GM18858 (cell line): ENCODE data around the gene IQGAP2.

ENCODE experiments used
- ATAC-seq: cut with Tn5 transposase; IDR thresholded peaks from one replicate; pipeline ENCODE4 v1.9.1; 2021; ENCODE audit not compliant: unreplicated experiment

The IQGAP2 gene

DNA sequence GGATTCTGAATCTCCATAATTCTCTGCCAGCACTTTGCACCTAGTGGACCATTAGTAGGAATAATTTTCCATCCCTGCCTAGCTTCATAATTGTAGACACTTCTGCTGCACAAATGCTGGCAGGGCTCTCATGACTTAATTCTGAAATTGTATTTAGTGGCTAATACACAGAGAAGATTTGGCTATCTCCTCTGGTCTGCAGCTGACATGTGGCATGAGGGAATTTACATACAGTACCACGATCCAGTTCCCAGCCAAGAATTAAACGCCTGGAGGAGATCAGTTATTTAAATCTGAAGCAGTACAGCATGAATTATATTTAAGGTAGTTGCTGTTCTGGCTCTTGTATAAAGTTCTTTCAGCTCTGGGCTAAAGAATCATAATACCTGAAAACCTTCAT, 46.5 kb downstream of the IQGAP2 start:
- no peak for ATAC-seq

DNA sequence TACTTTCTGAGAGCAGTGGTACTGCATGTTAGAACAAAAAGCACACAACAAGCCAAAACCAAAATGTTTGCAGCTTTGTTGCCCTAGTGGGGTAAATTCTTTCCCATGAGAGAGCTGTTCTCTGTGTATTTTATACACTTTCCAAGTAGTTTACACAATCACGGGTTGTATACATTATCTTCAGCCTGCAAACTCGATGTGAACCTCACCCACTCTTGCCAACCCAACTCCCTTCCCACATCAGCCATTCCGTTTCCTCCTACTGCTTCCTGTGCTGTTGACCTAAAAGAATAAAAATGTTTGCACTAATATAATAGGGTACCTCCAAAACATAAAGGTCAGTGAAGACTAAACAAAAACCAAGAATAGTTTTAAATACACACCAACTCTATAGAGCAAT, 47.0 kb downstream of the IQGAP2 start:
- ATAC-seq = no peak

DNA sequence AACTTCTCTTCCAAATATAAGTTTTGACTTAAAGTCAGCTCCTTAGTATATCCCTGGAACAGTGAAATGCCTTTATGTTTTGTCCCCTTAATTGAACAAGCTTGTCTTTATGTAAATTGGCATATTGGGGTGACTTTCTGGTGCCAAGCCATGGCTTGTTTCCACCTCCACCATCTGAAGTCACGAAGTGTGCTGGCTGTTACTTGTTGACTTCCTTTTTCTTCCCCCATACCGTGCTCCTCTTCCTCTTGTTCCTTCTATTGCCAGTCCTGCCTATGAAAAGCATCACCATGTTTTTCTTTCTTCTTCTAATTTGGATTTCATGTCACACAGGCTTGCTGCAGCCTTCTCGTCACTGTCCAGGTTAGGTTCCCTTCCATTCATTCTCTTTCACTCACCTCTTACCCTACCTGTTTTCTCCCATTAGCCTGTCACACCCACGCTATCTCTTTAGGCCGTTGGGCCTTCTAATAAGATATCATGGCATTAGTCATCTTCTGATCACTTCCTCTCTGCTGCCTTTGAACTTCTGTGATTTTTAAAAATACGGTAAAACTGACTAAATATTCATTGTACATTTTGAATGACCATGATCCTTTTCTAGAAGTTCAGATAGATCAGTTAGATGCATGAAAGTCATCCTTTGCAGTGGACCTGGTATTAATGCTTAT, 48.1 kb downstream of the IQGAP2 start:
- ATAC-seq = no peak

DNA sequence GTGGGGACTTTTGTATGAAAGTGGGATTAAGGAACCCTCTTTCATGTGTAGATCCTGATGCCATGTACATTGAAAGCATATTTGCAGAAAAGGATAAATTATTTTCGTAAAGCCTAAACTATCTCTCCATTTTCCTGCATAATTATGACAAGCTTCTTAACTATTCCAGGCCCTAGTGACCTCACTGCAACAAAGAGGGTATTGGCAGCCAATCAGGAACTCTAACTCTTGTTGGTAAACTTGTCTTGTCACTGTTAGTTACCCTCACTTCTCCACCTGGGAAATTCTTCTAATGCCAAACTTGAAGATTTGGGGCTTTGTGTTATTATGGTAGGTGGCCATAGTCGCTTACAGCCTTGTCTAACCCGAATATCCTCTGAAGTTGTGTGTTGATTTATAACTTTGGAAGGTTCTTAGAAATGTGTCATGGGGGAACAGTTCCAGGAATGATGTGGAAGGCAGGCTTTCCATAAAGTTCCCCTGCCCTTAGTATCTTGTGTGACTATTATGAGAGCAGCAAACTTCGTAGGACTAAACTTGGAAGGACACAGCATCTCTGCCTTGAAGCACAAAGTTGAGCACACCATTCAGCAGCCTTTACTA, 52.5 kb downstream of the IQGAP2 start:
- ATAC-seq = no peak

DNA sequence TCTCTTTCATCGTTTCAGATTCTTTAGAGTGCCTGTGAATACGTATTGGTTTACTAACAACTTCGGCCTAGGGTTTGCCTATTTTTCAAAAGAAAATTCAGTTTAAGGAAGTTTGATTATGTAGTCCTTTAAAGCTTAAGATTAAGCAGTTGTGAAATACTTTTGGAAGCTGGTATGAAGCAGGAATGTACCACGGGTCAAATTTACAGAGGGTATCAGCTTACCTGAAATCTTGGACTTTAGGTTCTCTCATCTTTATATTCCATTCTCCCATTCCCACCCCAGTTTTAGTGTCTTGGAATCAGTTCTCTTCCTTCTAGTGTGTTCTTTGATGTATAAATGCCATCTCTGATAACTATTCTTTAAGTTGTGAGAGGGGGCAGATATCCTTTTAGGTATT, 53.2 kb downstream of the IQGAP2 start:
- ATAC-seq = no peak

DNA sequence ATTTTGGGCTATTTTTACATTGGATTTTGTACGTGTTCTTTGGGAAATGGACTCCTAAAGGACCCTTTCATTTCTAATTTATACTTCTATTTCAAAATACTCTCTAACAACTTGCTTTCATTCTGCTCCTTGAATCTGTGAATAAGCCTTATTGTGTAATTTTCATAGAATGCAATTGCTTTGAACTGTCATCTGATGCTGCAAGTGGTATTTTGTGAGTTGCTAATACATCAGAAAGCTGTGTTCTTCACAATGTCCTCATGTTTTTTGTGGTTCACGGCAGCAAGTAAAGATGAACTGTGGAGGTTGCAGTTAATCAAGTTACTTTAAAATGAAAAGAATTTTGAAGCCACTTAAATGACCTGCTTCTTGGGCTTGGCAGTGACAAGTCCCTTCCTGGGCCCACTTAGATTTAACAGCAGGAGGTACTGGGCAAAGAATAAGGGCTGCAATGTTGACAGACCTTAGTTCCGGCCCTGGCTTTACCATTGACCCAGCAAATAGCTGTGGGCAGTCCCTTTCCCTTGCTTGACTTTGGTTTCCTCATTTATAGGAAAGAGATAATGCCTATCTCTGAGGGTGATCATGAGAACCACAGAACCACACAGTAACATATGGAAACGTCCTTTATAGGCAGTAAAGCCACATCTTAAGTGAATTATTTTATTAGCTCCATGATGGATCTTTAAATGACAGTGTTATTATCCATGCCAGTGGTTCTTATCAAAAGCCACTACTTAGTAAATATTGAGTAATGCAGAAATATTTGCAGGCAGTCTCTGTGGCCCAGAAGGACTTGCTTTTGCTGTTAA, 54.8 kb downstream of the IQGAP2 start:
- no peak for ATAC-seq

DNA sequence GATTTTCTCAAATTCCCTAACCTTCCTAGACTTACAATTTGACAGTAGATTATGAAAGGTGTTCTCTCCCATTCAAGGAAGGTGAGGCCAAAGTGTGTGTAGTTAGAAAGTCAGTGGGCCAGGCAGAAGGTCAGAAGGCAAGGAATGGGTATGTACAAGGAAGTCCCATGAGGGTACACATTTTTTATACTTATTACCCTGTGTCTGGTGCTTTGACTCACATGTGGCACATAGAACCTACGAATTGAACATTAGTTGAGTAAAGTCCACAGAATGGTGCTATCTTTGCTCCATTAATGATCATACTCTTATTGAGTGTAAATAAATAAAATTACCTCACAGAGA, 55.4 kb downstream of the IQGAP2 start:
- no peak for ATAC-seq

DNA sequence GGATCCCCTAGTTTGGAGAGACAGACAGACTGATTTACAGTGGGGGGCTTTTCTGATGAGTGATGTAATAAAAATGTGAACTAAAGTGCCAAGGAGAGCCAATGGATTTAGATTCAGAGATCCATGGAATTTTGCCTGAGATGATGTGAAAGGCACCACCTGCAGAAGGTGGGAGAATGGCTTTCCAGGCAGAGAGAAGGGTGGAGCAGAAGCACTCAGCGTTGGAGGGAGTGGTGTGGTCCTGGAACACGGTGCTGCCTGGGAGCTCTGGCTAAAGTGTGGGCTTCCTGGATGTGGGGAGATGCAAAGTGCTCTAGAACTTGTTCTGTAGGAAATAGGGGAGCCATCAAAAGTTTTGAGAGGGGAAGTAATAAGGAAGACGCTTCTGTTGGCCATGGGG, 57.0 kb downstream of the IQGAP2 start:
- no peak for ATAC-seq

DNA sequence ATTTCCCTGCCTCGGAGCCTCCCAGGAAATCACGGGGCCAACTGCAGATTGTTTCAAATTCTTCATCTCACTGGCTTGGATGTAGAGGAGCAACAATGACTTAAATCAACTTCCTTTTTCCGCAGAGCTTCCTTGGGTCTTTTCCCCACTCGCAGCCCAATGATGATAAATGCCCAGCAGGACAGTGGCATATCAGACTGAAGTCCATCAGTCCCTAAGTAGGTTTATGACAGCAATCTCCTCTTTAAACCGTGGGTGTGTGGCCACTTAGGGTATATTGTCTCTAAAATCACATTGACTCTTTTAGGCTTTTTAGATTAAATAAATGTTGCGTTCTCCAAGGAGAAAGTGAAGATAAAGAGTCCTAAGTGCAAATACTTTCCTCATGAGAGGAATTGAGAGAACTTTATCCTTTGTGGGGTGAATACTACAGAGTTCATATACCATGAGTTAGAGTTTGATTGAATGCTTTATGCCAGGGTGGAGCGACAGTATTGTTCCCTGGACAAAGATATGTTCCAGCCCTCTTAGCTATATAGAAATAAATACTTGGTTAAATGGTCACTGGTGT, 59.1 kb downstream of the IQGAP2 start:
- no peak for ATAC-seq

DNA sequence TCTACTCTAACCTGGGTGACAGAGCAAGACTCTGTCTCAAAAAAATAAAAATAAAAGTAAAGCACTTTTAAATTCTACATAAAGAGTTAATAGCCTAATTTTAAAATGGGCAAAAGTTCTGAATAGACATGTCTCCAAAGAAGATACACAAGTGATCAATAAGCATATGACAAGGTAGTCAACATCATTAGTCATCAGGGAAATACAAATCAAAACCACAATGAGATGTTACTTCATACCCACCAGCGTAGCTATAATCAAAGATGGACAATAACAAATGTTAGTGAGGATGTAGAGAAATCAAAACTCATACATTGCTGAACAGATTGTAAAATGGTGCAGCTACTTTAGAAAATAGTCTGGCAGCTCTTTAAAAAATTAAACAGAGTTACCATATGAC, 64.1 kb downstream of the IQGAP2 start:
- ATAC-seq = no peak

DNA sequence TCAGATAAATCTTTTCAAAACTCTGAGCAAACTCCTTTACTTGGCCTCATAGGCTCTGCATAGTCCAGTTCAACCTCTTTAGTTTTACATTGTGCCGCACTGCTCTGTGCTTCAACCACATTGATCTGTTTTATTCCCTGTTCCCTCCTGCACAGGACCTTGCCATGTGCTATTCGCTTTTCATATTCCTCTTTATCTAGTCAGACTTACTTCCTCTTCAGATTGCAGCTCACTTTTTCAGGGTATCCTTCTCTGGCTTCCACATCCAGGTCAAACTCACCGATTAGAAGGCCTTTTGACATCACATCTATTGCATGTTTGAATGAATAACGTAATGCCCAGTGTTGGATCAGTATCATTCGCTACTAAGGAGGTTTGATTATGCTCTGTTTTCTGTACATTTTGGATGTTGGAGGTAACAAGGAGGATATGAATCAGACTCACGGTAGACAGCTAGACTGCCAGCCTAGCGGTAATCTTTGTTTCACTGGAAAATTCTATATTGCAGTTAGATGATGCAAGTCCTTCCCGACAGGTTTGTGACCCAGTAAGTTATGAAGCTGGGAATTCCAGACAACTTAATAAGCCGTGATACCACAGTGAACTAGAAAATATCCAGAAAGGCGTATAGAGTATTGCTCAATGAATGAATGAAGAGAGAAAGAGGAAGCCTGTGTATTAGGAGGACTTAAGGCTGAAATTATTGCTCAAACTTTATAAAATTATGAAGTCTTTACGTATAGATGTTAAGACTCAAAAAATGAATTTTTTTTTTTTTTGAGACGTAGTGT, 65.7 kb downstream of the IQGAP2 start:
- no peak for ATAC-seq

DNA sequence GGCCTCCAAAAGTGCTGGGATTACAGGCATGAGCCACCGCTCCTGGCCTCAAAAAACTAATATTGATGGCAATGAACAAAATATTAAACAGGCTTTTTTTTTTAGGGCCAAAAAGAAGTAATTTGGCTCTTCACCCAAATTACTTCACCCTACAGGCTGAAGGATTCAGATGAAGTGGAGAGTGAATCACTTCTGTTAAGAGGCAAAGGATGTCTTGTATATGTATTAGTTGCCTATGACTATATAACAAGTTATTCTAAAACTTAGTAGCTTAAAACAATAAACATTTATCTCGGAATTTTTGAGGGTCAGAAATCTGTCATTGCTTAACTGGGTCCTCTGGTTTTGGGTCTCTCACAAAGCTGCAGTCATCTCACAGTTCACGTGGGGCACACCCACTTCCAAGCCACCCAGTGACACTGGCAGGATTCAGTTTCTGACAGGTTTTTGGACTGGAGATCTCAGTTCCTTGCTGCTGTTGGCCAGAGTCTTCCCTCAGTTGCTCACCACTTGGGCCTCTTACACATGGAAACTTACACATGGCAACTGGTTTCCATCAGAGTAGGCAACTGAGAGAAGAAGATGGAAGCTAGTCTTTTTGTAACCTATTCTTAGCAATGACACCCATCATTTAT, 66.7 kb downstream of the IQGAP2 start:
- no peak for ATAC-seq

DNA sequence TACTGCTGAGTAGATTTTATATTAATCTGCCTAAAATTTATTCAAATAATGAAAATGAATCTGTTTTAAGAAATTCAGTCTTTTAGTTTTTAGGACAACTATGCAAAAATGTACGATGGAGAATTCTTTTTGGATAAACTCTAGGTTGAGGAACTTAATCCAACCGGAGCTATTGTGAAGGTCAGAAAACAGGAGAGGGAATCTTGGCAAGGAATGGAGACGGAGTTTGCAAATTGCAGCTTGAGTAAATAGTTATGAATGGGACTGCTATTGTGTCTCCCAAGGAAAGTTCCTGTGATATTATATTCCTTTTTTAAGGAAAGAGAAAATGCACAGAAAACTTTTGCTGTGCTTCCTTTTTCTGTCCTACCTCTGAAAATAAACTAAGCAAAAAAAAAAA, 67.9 kb downstream of the IQGAP2 start:
- no peak for ATAC-seq

DNA sequence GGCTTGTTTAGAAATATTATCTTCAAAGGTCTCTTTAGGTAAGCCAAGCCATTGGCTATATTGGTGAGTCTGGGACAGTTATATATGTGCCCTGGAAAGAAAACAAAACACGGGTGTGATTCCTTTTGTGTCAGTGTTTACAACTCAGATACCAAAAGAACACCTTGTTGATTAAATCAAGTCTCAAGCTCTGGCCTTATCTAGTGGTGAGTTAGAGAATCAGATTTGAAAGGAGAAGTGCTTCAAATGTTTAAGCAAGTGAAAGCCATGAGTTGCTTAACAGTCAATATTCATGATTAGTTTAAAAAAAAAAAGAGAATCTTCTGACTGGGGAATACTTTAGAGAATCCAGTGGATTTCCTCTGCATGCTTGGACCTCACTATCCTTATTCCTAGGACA, 68.3 kb downstream of the IQGAP2 start:
- no peak for ATAC-seq

DNA sequence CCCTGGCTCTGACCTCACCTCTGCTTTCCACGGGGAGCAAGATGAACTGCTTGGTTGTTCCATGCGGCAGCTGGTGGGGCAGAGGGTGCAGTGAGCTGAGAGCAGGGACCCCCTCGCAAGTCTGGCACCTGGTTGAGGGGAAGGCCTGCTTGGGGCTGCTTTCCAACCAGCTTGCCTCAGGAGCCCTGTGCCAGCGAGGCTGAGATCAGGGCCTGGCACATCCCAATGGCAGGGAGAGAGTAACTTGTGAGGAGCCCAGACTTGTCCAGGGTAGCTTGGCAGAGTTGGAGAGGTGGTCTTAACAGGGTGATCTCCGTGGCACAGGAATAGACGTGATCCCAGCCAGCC, 68.9 kb downstream of the IQGAP2 start:
- no peak for ATAC-seq

DNA sequence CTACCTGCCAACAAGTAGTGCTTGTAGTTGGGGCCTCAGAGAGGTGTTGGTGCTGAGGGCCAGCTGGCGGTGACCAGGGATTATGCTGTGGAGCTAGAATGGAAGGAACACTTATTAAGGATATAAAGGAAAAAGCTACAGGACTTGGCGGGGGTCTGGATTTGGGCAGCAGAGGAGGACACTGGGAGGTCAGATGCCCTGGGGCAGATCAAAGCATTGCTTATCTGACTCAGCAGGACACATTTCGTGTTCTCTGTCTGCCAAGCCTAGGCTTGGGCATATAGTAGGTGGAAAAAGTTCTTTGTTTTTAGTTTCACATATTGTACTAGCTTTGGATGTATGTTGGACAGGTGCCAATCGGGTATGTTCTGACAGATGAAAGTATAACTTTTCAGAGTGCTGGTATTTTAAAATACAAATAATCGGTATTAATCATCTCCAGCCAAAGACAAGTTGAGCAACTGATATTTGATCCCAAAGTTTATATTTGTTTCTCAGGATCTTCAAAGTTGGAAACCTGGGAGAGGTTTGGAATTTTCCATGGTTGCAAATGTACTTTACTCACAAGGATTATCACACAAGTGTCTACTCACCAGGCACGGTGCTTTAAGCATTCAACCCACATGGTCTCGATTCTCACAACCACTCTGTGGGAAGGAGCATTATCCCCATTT, 69.4 kb downstream of the IQGAP2 start:
- ATAC-seq = no peak

DNA sequence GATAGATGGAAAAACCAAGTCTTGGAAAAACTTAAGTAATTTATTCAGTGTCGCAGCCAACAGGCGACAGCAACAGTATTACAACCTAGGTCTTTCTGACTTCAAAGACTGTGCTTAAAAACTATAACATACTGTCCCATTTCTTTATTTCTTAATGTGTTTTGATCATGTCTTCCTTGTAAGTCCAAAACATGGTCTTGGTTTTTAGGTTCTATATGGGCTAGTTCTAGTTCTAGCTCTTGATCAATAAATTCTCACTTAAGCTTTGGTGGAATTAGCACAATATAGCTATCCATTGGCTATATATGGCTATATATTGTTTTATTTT, 69.9 kb downstream of the IQGAP2 start:
- ATAC-seq = no peak

DNA sequence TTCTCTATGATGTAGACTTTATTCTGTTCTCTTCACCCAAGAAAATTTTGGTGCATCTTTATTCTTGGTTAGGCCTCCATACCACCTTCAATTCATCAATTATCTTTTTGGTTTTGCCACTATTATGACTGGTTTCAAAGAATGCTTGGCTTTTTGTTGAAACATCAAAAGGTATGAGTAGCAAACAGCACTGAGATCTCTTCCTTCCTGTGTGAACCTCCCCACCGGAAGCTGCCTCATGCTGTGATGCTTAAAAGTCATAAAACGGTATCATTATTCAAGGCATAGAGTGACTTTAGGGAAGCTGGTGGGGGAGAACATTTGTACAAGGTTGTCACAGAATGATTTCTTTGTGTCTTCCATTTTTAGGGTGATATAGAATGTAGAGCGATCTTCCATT, 70.6 kb downstream of the IQGAP2 start:
- no peak for ATAC-seq

DNA sequence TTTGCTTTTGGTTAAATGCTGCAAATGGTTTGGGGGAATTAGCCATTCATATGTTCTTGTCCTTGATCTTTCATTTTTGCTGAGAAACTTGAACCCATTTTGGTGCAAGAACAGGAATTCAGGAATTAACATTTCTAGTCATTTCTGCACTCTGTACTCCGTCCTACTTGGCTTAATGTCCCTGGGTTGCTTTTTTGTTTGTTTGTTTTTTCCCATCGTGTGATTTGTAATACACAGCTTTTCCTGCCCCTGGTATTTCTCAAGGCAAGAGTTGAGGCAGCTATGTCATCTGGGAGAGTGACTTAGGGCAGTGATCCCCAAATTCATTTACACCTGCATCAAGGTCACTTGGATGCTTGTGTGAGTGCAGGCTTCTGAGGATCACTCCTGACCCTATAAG, 71.3 kb downstream of the IQGAP2 start:
- no peak for ATAC-seq

DNA sequence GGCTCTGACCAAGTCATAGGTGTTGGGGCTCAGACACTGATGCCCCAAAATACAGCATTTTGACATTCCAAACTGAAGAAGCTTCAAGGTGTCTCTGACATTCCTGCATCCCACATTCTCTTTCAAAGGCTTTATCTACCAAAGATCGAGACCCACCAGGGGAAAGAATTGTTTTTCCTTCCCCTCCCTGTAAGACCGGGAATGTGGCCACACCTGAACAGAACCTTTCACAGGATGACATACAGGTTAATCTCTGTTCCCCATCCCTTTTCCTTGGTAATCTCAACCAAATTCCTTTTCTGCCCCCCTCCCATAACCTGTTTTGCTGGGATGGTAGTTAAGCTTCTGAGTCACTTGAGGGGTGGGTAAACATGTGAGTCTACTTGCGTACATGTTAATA, 72.3 kb downstream of the IQGAP2 start:
- no peak for ATAC-seq

DNA sequence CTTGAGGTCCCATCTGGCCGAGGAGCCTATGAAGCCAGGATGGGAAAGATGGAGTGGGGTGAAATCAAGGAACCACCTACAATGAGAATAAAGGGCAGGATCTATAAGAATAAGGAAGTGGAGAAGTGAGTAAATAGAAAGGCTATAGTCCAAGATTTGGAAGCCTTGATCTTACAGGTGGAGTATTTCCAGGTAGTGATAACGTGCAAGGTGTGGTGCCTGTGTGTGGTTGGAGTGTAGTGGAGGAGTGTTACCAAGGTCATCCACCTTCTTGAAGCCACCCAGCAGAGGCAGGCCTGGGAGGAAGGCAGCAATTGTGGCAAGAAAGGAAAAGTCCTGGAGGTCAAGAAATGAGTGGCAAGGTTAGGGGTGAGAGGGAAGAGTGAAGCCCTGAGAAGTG, 72.9 kb downstream of the IQGAP2 start:
- no peak for ATAC-seq
